SK-N-SH (cell line): ENCODE measurements around the gene TBC1D16. TPM values are rescaled to one million over a fixed set of nuclear protein-coding genes. Genes with fewer than 3 reads are reported as not detected.

Source experiments
- CTCF ChIA-PET: fragments of 300-600, 350-600 bp; formaldehyde crosslinking; extraction: SDS; loops from one replicate; lab custom pipeline; 2021; lab: Yijun Ruan, JAX
- POLR2A ChIA-PET: fragments of 350-600 bp; sonication (Branson Sonifier 250); formaldehyde crosslinking; extraction: SDS; loops from one replicate; lab custom pipeline; 2020; ENCODE audit warnings: antibody characterized with exemption, inconsistent platforms; lab: Yijun Ruan, JAX
- DNase-seq: peaks from one replicate; pipeline ENCODE4 v3.0.0; 2012
- H2AFZ ChIP-seq: fragments of 200-600 bp; sonication (generic); 2 replicates; pipeline ENCODE4 v1.8.1; 2016; ENCODE audit warnings: antibody characterized with exemption, mild to moderate bottlenecking, low read depth
- H3F3A ChIP-seq: fragments of 200-600 bp; sonication (generic); replicated peaks from 2 replicates; pipeline ENCODE3; 2016; ENCODE audit warnings: antibody characterized with exemption, mild to moderate bottlenecking; ENCODE audit not compliant: insufficient read depth
- H3K27ac ChIP-seq, 2 experiments: fragments of 200-500 bp in 1 of 2; fragments of 200-600 bp in 1 of 2; sonication (Bioruptor generic) in 1 of 2; sonication (generic), shearing (Covaris generic) in 1 of 2; 2 replicates each; pipeline versions ENCODE4 v1.5.1 to v1.6.1; 2014 to 2016; ENCODE audit warnings: low read depth in 2 of 2, inconsistent platforms in 1 of 2, low read length in 1 of 2, mild to moderate bottlenecking in 1 of 2, mixed read lengths in 1 of 2
- H3K27me3 ChIP-seq: fragments of 200-600 bp; sonication (generic), shearing (Covaris generic); 2 replicates; pipeline ENCODE4 v1.6.1; 2016; ENCODE audit warnings: mixed run types; ENCODE audit not compliant: insufficient read depth
- H3K36me3 ChIP-seq, 2 experiments: fragments of 200-500 bp in 1 of 2; fragments of 200-600 bp in 1 of 2; sonication (Bioruptor generic) in 1 of 2; sonication (generic) in 1 of 2; replicated peaks in 1 of 2; 2 replicates each; pipeline versions ENCODE3 to v1.5.1; 2014 to 2016; ENCODE audit warnings: low read length in 1 of 2, mild to moderate bottlenecking in 1 of 2; ENCODE audit not compliant: insufficient read depth in 2 of 2, control insufficient read depth in 1 of 2
- H3K4me1 ChIP-seq, 2 experiments: fragments of 200-500 bp in 1 of 2; fragments of 200-600 bp in 1 of 2; sonication (Bioruptor generic) in 1 of 2; sonication (generic), shearing (Covaris generic) in 1 of 2; 2 replicates each; pipeline versions ENCODE4 v1.5.1 to v1.6.1; 2014 to 2016; ENCODE audit warnings: low read depth in 1 of 2, low read length in 1 of 2, mixed run types in 1 of 2; ENCODE audit not compliant: insufficient read depth in 2 of 2, control insufficient read depth in 1 of 2
- H3K4me2 ChIP-seq: fragments of 200-600 bp; sonication (generic), shearing (Covaris generic); 2 replicates; pipeline ENCODE4 v1.6.1; 2017; ENCODE audit warnings: mixed run types
- H3K4me3 ChIP-seq, 2 experiments: fragments of 200-500 bp in 1 of 2; fragments of 200-600 bp in 1 of 2; sonication (Bioruptor generic) in 1 of 2; sonication (generic), shearing (Covaris generic) in 1 of 2; 2 replicates each; pipeline versions ENCODE4 v1.5.1 to v1.8.1; 2014 to 2016; ENCODE audit warnings: low read depth in 2 of 2, inconsistent platforms in 1 of 2, low read length in 1 of 2, mild to moderate bottlenecking in 1 of 2, mixed read lengths in 1 of 2, moderate library complexity in 1 of 2
- H3K79me2 ChIP-seq: fragments of 200-600 bp; sonication (generic); 2 replicates; pipeline ENCODE4 v1.8.1; 2017; ENCODE audit warnings: mild to moderate bottlenecking; ENCODE audit not compliant: insufficient read depth
- H3K9ac ChIP-seq: fragments of 200-600 bp; sonication (generic); 2 replicates; pipeline ENCODE4 v1.6.1; 2017; ENCODE audit warnings: mixed run types
- H3K9me2 ChIP-seq: fragments of 200-600 bp; sonication (generic); 2 replicates; pipeline ENCODE4 v1.6.1; 2017; ENCODE audit warnings: mixed run types
- H3K9me3 ChIP-seq: fragments of 200-600 bp; sonication (generic); 2 replicates; pipeline ENCODE4 v1.6.1; 2017; ENCODE audit warnings: mixed run types, mild to moderate bottlenecking, moderate library complexity
- H4K20me1 ChIP-seq: fragments of 200-600 bp; sonication (generic); 2 replicates; pipeline ENCODE4 v1.6.1; 2017; ENCODE audit warnings: mild to moderate bottlenecking, mixed run types; ENCODE audit not compliant: insufficient read depth
- CHD2 ChIP-seq: fragments of 150-350 bp; IDR thresholded peaks from 2 replicates; pipeline ENCODE4 v1.6.1; 2018; ENCODE audit warnings: low read length; ENCODE audit not compliant: partially characterized antibody
- EZH2phosphoT487 ChIP-seq: fragments of 200-600 bp; sonication (generic); IDR thresholded peaks from 2 replicates; pipeline ENCODE4 v1.6.1; 2017; ENCODE audit warnings: low read depth, mixed run types, mild to moderate bottlenecking, antibody characterized with exemption, moderate library complexity, borderline replicate concordance
- JUND ChIP-seq: IDR thresholded peaks from 2 replicates; pipeline ENCODE4 v1.4.0; 2012
- MEF2A ChIP-seq: IDR thresholded peaks from 2 replicates; pipeline ENCODE4 v1.4.0; 2012; ENCODE audit warnings: low read depth, borderline replicate concordance
- MXI1 ChIP-seq: IDR thresholded peaks from 2 replicates; pipeline ENCODE4 v1.6.1; 2012; ENCODE audit warnings: mild to moderate bottlenecking, low read depth, low read length, improper control_type of control experiment
- NFIC ChIP-seq: IDR thresholded peaks from 2 replicates; pipeline ENCODE4 v1.4.0; 2012; ENCODE audit warnings: borderline replicate concordance
- NRF1 ChIP-seq: IDR thresholded peaks from 2 replicates; pipeline ENCODE4 v1.6.1; 2012; ENCODE audit warnings: low read depth, mild to moderate bottlenecking, low read length
- RAD21 ChIP-seq: IDR thresholded peaks from 2 replicates; pipeline ENCODE4 v1.6.1; 2012; ENCODE audit warnings: mild to moderate bottlenecking, low read length
- RCOR1 ChIP-seq: fragments of 150-350 bp; IDR thresholded peaks from 2 replicates; pipeline ENCODE4 v1.6.1; 2017; ENCODE audit warnings: antibody characterized with exemption, low read length
- RXRA ChIP-seq: IDR thresholded peaks from 2 replicates; pipeline ENCODE4 v1.4.0; 2012; ENCODE audit warnings: low read depth, mild to moderate bottlenecking, borderline replicate concordance
- SMC3 ChIP-seq: IDR thresholded peaks from 2 replicates; pipeline ENCODE4 v1.6.1; 2012; ENCODE audit warnings: low read depth, low read length, improper control_type of control experiment
- TCF12 ChIP-seq: IDR thresholded peaks from 2 replicates; pipeline ENCODE4 v1.4.0; 2012
- TEAD4 ChIP-seq: IDR thresholded peaks from 2 replicates; pipeline ENCODE4 v1.4.0; 2012; ENCODE audit warnings: mild to moderate bottlenecking, borderline replicate concordance; ENCODE audit not compliant: insufficient read depth
- YY1 ChIP-seq: IDR thresholded peaks from 2 replicates; pipeline ENCODE4 v1.4.0; 2012; ENCODE audit warnings: low read depth, mild to moderate bottlenecking
- WGBS: methylation state at CpG from one replicate; pipeline ENCODE4 v1.1.6; 2017; ENCODE audit warnings: low lambda C conversion rate; 5-methylcytosine and 5-hydroxymethylcytosine counted together
- polyA plus RNA-seq, 3 experiments: library from polyadenylated mRNA; depleted of rRNA; stranded (reverse); fragments of >200 nt; gene quantifications; 2 replicates each; pipeline ENCODE4 v1.2.3, GENCODE V29; 2012
- TF ChIP-seq, protein P1 (sequence below): IDR thresholded peaks from 2 replicates; pipeline ENCODE4; 2012
- TF ChIP-seq, protein P2 (sequence below): IDR thresholded peaks from 2 replicates; pipeline ENCODE4 v1.4.0; 2012; ENCODE audit warnings: low read depth
- TF ChIP-seq, protein P3 (sequence below): IDR thresholded peaks from 2 replicates; pipeline ENCODE4 v1.4.0; 2012; ENCODE audit warnings: low read depth, borderline replicate concordance
- TF ChIP-seq, protein P4 (sequence below): IDR thresholded peaks from 2 replicates; pipeline ENCODE4 v1.6.1; 2012; ENCODE audit warnings: mild to moderate bottlenecking, low read depth, low read length, moderate library complexity

TBC1D16 gene
- polyA plus RNA-seq, 1 of the 3 experiments (the other 2 are of a cell fraction): 14.5 TPM

DNA sequence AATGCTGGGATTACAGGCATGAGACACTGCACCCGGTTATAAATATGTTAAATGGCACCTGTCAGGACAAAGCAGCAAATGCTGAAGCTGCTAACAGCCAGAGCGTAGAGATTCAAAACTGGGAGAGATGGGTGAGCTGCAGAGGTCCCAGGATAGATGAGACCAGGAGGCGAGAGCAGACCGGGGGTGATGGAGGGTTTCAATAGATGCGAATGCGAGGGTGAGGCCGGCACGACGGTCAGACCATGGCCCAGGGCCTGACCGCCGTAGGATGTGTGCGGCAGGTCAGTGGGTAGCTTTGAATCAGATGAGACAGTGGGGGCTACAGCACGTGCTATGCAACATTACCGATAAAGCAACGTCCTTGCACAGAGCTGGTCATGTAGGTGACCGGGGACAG lies 15.0 kb upstream of the TBC1D16 start:
- Histone ChIP-seq H3K36me3 (peaks cover 5 to 44% of the 10 kb centered on the region in 2 experiments), H3K9ac (no peak overlapping the region), H4K20me1 (no peaks in the 10 kb centered on the region), H3K27me3 (no peaks in the 10 kb centered on the region), H3K9me2 (no peaks in the 10 kb centered on the region), H3K27ac (no peak overlapping the region), H3K4me3 (no peak overlapping the region), H3K4me2 (no peak overlapping the region), H3K9me3 (no peaks in the 10 kb centered on the region), H3F3A (no peaks in the 10 kb centered on the region), H3K79me2 (no peaks in the 10 kb centered on the region), H3K4me1 (no peaks in the 10 kb centered on the region), H2AFZ (no peak overlapping the region)
- POLR2A ChIA-PET: no interaction called here
- 90% methylated on average over 16 of the region's 16 CpGs for WGBS
- CTCF ChIA-PET: interaction anchor here (1.1 to 2.2 kb wide), 2 partner anchors 42 to 44 kb away, joined by 3 to 7 read pairs; no protein-coding TSS in a partner anchor
- TF ChIP-seq CHD2 (no peak), TCF12 (no peak), MEF2A (no peak), SMC3 (no peak), NRF1 (no peak), YY1 (no peak), RCOR1 (no peak), MXI1 (no peak), RXRA (no peak)
- TF ChIP-seq, protein P1, sequence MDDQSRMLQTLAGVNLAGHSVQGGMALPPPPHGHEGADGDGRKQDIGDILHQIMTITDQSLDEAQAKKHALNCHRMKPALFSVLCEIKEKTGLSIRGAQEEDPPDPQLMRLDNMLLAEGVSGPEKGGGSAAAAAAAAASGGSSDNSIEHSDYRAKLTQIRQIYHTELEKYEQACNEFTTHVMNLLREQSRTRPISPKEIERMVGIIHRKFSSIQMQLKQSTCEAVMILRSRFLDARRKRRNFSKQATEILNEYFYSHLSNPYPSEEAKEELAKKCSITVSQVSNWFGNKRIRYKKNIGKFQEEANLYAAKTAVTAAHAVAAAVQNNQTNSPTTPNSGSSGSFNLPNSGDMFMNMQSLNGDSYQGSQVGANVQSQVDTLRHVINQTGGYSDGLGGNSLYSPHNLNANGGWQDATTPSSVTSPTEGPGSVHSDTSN: no peak
- no peak for DNase-seq

DNA sequence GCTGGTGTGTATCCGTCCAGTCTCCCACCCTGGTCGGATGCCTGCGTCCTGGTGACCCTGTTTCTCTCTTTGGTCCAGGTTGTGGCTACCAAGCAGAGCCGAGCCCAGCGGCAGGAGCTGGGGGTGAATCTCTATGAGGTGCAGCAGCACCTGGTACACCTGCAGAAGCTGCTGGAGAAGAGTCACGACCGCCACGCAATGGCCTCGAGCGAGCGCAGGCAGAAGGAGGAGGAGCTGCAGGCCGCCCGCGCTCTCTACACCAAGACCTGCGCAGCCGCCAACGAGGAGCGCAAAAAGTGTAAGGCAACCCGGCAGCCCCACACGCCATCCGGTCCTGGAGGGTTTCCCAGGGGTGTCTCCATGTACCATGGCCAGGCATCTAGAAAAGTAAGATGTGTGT lies 14.3 kb upstream of the TBC1D16 start:
- POLR2A ChIA-PET: interaction anchor here (0.6 kb wide), 1 partner anchor 11 kb away, joined by 3 read pairs; no protein-coding TSS in a partner anchor

More for the DNA sequence above, 14.3 kb upstream of the TBC1D16 start:
- Histone ChIP-seq H3K9ac (no peak overlapping the region), H3K36me3 (peaks cover 8 to 47% of the 10 kb centered on the region in 2 experiments), H3F3A (no peaks in the 10 kb centered on the region), H4K20me1 (no peaks in the 10 kb centered on the region), H3K4me1 (no peaks in the 10 kb centered on the region)
- WGBS: 96% methylated on average over 21 of the region's 21 CpGs
- TF ChIP-seq NFIC (no peak), JUND (no peak), TEAD4 (no peak), RAD21 (no peak), EZH2phosphoT487 (no peak)
- TF ChIP-seq, protein P2, sequence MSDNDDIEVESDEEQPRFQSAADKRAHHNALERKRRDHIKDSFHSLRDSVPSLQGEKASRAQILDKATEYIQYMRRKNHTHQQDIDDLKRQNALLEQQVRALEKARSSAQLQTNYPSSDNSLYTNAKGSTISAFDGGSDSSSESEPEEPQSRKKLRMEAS: no peak
- TF ChIP-seq, protein P1: no peak
- TF ChIP-seq, protein P3, sequence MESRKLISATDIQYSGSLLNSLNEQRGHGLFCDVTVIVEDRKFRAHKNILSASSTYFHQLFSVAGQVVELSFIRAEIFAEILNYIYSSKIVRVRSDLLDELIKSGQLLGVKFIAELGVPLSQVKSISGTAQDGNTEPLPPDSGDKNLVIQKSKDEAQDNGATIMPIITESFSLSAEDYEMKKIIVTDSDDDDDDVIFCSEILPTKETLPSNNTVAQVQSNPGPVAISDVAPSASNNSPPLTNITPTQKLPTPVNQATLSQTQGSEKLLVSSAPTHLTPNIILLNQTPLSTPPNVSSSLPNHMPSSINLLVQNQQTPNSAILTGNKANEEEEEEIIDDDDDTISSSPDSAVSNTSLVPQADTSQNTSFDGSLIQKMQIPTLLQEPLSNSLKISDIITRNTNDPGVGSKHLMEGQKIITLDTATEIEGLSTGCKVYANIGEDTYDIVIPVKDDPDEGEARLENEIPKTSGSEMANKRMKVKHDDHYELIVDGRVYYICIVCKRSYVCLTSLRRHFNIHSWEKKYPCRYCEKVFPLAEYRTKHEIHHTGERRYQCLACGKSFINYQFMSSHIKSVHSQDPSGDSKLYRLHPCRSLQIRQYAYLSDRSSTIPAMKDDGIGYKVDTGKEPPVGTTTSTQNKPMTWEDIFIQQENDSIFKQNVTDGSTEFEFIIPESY: no peak
- TF ChIP-seq, protein P4, sequence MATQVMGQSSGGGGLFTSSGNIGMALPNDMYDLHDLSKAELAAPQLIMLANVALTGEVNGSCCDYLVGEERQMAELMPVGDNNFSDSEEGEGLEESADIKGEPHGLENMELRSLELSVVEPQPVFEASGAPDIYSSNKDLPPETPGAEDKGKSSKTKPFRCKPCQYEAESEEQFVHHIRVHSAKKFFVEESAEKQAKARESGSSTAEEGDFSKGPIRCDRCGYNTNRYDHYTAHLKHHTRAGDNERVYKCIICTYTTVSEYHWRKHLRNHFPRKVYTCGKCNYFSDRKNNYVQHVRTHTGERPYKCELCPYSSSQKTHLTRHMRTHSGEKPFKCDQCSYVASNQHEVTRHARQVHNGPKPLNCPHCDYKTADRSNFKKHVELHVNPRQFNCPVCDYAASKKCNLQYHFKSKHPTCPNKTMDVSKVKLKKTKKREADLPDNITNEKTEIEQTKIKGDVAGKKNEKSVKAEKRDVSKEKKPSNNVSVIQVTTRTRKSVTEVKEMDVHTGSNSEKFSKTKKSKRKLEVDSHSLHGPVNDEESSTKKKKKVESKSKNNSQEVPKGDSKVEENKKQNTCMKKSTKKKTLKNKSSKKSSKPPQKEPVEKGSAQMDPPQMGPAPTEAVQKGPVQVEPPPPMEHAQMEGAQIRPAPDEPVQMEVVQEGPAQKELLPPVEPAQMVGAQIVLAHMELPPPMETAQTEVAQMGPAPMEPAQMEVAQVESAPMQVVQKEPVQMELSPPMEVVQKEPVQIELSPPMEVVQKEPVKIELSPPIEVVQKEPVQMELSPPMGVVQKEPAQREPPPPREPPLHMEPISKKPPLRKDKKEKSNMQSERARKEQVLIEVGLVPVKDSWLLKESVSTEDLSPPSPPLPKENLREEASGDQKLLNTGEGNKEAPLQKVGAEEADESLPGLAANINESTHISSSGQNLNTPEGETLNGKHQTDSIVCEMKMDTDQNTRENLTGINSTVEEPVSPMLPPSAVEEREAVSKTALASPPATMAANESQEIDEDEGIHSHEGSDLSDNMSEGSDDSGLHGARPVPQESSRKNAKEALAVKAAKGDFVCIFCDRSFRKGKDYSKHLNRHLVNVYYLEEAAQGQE: no peak
- TF ChIP-seq, all 33 proteins: peak for 0
- no peaks in the 10 kb centered on the region for H3K9me3 ChIP-seq
- H3K27me3 ChIP-seq: no peaks in the 10 kb centered on the region
- no peak overlapping the region for H2AFZ ChIP-seq
- no peak overlapping the region for H3K4me2 ChIP-seq
- CTCF ChIA-PET: interaction anchor here (0.6 to 2.2 kb wide), 5 partner anchors 23 to 226 kb away, joined by 3 to 7 read pairs (median 3); no protein-coding TSS in a partner anchor
- no peak overlapping the region for H3K27ac ChIP-seq
- no peaks in the 10 kb centered on the region for H3K9me2 ChIP-seq
- no peak for DNase-seq
- H3K79me2 ChIP-seq: no peaks in the 10 kb centered on the region
- no peak overlapping the region for H3K4me3 ChIP-seq
